GM04503 (cell line): ENCODE results near the gene ATP5ME.
"Not testable (repeated sequence)": the region's sequence is repeated elsewhere in the genome, so short reads cannot be mapped to it uniquely, and the experiment has no call there.

Experiments used
- DNase-seq: peaks from one replicate; pipeline ENCODE4 v3.0.0-alpha.2; 2012; ENCODE audit warnings: low read depth

ATP5ME gene

DNA sequence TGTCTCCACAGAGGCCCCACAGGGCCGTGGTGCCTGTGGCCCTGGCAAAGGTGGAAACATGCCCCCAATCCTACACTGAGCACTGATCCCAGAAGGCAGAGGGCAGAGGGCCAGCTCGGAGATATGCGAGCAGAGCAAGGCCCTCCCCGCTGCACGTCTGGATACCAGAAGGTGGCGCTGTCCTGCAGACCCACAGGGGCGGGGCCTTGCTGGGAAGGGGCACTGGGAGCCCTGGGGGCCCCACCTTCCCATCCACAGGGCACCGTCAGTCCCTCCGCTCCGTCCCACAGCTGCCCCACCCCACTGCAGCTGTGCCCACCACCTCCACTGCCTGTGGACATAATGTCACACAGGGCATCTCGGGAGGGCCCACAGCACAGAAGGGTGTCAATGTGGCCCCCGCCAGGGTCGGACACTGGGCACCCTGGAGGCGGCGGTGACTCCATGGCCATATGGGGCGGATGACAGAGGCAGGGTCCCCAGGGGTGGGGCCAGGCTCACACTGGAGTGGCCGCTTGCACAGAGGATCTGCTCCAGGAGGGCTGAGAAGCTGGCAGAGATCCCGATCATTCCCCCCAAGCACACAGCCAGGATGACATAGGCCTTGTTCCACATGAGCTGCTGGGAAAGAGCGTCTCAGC, 10.0 kb upstream of the ATP5ME start:
- DNase-seq: no peak

DNA sequence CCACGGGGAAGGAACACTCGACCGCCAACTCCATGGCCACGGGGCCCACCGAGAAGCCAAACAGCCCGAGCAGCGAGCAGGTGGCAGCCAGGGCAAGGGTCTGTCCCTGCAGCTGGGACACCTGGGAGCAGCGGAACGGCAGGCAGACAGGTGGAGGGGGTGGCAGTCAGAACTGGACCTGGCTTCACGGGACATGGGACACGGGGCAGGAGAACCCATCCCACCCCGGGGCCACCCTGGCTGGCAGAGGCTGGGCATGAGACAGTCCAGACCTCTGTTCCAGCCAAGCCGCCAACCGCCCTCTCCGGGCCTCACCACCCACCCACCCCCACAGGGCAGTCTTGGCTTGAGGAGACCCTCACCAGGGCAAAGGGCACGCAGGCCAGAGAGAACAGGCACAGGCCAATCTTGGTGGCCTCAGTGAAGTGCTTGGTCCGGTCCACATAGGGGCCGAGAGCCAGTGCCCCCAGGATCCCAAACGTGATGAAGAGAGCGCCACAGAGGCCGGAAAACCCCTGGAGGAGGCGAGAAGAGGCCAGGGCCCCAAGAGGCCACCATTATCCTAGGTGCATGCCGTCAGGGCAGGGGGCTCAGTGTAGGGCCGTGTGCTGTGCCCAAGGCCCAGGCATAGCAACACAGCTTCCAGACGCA, 9.3 kb upstream of the ATP5ME start:
- no peak for DNase-seq

DNA sequence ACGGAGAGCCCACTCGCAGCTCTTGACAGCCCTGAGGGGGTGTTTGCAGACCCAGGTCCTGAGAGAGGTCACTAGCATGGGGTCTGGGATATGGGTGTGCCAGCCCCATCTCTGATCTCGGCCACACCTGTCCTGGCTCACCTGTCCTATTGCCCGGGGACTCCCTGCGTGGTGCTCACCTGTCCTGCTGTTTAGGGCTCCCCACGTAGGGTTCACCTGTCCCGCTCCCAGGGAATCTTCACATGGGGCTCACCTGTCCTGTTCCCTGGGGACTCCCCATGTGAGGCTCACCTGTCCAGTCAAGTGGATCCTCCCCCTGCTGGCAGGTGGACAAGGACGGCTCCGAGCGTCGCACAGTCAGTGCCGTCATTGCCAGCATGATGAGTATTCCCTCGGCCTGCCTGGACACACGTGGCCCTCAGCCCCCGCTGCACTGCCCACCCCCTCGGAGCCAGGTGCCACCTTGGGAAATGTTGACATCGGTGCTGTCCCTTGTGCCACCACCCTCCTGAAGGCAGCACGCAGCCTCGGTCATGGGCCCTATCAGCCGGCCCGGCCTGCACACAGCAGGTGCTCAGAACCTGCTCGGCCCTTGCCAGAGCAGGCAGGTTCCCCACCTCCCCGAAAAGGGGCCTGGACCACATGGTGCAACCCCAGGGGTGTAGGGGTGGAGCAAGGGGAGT, 8.6 kb upstream of the ATP5ME start:
- DNase-seq: no peak

DNA sequence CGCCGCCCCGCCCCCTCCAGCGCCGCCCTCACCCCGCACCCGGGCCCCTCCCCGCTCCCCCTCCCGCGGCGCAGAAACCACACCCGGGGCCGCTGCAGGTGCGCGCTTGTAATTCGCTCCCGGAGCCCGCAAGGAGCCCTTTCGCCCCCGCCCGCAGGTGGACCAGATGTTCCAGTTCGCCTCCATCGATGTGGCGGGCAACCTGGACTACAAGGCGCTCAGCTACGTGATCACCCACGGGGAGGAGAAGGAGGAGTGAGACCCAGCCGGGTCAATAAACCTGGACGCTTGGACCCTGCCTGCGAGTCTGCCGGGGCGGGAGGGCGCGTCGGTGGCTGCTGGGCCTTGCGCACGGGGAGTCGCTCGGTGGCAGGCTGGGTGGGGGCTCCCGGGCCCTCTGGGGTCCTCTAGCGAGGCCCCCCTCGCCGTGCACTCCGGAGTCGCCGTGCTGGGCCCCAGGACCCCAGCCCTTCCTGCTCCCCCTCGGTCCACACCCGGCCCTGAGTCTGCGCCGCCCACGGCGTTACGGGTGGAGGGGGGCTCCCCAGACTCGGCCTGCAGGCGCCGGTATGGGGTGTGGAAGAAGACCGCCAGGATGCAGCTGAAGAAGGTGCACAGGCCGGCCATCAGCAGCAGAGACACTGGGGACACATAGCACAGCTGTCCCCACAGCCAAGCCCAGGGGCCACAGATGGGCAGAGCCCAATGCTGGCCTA, 7.8 kb upstream of the ATP5ME start:
- no peak for DNase-seq

DNA sequence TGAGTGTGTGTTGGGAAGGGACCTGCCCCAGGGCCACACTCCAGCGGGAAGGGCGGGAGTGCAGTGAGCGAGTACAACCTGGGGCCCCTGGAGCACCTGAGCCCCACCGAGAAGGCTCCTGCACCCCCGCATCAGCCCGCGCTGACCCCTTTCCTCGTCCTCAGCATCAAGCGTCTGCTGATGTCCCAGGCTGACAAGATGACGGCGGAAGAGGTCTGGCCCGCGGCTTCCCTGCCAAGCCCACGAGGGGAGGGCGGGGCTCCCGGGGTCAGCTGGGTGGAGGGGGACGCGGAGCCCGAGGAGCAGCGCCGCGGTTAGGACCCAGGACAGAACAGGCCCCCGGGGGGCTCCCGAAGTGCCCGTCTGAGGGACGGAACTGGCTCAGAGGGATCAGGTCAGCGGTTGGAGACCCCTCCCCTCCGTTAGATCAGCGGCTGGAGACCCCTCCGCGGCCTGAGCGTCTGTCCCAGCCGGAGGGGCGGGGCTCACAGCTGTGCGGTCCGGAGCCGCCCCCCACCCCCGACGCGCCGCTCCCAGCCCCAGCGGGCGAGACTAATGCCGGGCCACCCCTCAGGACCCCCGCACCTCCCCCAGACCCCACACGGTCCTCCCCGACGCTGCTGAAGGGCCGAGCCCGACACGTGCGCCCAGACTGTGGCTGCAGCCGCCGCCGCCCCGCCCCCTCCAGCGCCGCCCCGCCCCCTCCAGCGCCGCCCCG, 7.0 kb upstream of the ATP5ME start:
- no peak for DNase-seq

DNA sequence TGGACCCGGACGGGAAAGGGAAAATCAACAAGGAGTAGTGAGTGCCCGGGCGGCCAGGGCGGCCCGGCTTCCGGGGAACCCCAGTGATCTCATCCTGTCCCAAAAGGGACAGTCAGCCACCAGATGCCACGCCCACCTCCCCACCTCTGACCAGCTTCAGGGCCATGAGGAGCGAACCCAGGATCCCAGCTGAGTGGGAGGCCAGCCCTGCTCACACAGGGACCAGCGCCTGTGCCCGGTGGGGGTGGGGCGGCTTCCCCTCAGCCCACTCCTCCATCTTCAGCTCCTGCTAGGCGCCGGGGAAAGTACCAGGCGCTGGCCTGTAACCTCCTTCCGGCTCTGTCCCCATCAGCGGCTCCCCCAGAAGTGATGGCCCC, 6.5 kb upstream of the ATP5ME start:
- no peak for DNase-seq

DNA sequence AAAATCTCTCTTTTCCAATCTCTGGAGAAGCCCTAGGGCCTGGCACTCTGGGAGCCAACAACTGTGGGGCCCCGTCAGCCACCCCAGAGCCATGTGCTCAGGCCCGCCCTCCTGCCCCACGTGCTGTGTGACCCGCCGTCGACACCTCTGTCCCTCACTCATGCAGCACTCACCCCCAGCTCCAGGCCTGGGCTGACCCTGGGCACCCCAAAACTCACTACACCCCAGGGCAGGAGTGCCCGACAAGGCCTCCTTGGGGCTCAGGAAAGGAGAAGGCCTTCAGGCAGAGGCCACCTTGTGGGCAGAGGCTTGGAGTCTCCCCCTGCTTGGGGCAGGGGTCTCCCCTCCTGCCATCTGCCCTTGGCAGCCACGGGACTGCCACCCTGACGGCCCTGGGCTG, 6.0 kb upstream of the ATP5ME start:
- no peak for DNase-seq

DNA sequence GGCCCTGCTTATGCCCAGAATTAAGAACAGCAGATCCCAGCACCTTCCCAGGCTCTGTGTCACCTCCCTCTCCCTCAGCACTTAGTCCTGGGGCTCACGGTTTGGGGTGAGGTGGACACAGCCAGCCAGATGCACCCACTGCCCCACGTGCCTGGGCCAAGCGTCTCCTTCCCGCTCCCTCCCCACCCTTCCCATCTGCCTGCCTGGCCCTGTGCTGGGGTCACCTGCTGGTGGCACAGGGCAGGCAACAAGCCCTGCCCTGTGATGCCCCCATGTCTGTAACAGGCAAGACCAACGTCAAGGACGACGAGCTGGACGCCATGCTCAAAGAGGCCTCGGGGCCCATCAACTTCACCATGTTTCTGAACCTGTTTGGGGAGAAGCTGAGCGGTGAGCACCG, 5.6 kb upstream of the ATP5ME start:
- DNase-seq: no peak

DNA sequence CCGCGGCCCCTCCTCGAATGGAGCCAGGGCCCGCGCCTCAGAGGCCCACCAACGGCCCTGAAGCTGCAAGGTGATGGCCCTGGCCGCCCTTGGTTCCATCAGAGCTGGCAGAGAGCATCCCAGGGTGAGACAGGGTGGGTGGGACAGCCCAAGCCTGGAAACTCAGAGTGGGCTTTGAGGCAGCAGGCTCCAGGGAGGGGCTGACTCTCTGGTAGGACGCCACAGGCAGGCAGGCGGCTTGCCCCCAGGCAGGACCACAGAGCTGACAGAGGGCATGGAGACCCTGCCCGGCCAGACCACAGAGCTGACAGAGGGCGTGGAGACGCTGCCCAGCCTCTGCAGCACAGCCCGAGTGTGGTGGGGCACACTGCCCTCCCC, 5.0 kb upstream of the ATP5ME start:
- DNase-seq: no peak

DNA sequence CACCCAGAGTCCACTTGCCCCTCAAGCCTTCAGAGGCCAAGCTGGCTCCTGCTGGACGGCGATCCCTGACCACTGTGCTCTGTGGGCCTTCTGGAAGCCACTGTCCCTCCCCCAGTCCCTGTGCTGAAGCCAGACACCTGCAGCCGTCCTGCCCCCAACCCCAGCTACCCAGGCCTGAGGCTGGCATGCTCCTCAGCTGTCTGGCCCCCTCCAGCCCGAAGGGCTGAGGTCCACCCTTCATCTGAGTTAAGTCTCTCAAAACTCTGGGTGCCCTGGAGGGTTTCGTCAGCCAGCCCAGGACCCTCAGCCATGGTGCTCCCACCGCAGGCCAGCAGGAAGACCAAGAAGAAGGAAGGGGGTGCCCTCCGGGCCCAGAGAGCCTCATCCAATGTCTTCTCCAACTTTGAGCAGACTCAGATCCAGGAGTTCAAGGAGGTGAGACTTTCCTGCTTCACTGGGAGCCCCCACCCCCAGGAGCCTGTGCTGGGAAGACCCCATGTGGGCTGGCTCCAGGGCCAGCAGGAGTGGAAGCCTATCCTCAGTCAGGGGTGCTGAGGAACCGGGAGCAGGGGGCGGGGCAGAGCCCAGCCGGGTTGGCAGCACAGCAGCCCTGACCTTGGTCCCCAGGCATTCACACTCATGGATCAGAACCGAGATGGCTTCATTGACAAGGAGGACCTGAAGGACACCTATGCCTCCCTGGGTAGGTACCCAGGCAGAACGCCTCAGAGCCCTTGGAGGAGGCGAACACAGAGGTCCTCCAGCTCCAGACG, 4.4 kb upstream of the ATP5ME start:
- no peak for DNase-seq

DNA sequence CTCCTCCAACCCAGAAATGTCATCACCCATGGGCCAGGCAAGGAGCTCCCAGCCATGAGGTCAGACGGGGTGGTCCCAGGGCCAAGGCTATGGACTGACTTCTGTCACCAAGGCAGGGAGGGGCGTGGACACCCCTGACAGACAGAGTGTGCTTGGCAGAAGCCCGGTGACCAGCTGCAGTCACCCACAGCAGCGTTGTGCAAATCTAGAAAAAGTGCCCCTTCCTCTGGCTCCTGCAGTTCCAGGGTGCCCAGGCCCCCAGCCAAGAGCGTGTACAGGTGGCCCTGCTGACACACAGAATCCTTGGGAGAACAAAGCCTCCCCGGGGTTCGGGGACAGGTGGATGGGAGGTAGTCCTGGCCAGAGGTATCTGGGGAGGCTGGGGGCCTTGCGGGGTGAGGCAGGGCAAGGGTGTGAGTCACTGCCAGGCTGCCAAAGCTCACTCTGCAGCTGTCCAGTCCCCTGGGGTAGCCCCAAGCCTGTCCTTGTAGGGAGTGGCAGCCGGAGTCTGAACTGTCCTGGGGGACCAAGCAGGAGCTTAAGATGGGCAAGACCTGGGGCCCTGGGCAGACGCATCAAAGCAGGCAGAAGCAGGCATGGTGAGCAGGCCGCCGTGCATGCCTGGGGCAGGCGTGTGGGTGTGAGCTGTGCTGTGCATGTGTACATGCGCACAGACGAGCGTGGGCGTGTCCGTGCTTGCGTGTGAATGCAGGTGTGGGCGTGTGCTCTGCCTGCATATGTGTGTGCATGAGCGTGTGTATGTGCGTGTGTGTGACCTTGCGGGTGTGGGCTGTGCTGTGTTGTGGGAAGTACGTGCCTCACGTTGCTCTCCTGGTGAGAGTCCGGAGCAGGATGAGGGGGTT, 3.6 kb upstream of the ATP5ME start:
- no peak for DNase-seq

DNA sequence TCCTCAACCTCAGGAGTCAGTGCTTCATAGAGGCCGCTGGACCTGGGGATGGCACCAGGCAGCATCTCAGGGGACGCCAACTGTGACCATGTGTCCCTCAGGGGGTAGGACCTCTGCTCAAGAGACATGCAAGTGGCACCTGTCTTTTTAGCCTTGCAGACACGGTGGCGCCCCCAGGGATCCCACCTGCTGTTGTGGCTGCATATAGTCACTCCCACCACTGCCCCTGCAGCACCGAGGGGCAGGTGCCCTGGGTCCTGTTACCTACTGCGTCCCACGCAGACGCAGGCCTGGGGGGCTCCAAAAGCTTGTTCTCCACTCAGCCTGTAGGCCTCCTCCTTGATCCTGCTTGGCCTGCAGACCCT, 2.8 kb upstream of the ATP5ME start:
- DNase-seq: no peak

DNA sequence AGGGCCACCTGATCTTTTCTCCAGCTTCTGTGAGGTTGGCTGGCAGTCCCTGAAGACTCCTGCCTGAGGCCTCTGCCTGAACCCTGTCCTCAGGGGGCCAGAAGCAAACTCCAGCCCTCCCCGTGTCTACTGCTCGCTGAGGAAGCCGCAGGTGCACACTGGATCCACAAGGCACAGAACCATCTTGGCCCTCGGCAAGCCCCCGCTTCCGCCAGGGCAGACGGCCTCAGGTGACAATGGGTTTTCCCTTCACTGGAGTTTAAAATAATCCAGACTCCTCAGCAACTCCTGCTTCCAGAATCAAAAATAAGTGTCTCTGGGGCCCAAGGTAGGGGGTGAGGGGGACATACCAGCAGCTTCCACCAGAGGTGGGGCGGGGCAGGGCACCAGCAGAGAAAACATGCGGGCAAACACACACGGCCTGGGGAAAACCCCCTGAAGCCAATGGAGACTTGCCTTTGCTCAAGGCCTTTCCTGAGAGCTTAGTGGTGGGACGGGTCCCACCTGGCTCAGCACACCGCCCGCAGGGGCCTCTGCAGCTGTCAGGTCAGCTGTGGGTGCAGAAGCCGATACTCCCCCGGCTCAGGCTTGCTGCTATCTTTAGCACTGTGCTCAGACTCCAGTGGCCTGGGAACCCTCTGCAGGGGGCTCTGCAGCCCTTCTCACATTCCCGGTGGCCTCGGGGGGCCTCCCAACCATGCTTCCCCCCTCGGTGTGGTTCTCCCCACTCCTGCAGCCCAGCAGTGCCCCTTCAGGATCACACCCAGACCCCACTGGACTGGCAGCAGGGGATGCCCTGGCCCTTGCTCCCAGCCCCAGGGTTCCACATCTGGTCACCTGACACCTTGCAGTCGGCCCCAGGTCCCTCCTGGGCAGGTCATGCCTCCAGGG, 2.1 kb upstream of the ATP5ME start:
- no peak for DNase-seq

DNA sequence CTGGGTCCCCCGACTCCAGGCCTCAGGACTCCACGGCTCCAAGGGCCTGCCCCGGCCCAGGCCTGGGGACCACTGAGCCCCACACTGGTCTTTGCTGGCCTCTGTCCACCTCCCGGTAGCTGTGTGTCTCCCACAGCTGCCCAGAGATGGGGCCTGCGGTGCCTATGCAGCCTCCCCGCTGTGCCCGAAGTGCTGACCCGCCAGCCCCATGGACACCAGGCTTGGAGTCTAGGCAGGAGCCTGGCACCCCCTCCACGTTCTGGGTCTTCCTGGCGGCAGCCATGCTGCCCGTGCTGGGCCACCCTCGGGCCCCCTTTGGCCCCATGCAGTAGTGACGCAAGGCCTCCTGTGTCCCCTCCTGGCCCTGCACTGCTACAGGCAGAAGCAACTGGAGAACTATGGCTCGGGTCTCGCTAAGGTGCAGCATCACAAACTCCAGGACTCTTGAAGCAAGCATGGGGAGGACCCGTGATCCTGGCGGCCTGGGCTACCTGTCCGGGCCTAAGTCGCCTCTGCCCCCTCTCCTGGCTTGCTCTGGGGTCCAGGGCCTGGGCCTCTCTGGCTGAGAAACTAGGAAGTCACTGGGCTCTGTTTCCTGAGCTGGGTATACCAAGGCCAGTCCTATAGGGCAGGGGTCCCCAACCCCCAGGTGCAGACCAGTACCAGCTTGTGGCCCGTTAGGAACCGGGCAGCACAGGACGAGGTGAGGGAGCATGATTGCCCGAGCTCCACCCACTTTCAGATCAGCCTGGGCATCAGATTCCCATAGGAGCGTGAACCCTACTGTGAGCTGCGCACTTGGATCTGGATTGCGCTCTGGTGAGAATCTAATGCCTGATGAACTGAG, 1.2 kb upstream of the ATP5ME start:
- DNase-seq: no peak

DNA sequence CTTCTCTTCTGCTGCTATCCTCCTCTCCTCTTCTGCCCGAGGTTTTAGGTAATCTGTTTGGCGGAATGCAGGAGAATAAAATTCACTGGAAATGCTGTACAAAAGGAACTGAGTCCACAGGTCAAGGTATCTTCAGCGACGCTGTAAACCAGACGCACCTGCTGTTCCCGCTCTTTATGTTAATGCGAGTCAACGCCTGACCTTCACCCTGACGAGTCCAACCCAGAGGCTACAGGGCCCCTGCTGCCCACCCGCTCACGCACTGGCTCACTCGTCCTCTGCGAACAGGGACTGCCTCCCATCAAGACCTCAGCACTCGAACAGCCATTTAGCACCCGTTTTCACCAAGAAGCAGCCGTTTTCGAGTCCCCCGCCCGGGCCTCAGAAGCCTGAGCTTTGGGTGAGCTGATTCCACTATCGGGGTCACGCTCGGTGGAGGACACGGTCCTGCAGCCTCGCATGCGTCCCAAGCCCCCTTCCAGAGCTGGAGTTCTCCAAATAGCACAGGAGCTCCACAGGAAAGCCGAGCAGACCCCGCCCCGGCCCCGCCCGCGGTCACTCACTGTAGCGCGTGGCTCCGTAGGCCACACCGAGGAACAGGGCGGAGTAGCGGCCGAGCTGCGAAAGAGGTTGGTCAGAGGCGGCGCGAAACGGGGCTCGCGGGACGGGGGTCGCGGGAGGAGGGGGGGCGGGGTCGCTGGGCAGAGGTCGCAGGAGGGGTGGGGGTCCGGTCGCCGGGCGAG, 556 bp downstream of the ATP5ME start:
- DNase-seq: no peak

DNA sequence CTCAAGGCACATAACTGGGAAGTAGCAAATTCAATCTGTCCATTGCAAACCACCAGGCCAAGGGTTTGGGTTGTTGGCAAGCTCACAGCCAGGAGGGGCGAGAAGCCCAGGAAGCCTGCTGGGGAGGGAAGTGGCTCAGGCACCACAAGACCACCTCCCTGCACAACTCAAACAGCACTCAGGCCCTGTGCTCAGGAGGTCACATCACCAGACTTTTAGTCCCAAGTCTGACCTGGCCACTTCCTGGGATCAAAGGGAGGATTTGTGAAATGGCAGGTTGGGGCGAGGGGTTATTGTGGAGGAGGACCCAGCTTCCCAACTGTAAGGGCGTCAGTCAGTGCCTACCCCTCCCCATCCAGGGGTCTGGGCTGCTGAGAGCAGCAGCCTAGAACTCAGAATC, 2.3 kb downstream of the ATP5ME start:
- DNase-seq: no peak

DNA sequence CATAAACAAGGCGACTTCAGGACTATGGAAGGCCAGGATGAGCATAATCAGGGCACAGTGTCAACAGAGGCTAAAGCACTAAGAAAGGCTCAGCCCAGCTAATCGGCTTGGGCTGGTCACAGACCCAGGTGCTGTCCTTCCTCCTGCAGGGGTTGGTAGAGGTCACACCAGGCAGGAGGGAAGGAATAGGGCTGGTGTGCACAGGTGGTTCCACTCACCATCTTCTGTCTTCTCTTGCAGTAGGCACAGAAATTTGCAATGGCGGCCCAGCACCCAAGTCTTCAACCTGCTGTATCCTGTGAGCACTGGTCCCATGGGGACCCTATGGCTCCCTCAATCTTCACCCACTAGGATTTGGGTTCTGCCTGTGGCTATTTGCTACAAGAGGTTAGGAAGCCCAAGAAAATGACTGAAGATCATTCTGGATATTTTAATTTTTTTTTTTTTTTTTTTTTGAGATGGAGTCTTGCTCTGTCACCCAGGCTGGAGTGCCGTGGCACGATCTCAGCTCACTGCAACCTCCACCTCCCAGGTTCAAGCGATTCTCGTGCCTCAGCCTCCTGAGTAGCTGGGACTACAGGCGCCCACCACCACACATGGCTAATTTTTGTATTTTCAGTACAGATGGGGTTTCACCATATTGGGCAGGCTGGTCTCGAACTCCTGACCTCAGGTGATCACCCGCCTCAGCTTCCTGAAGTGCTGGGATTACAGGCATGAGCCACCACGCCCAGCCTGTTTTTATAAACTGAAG, 4.1 kb downstream of the ATP5ME start:
- not testable (repeated sequence) for DNase-seq
